Measurements from ENCODE around the gene DRG2. TPM values are rescaled to one million over a fixed set of nuclear protein-coding genes. Genes with fewer than 3 reads are reported as not detected.

Gene DRG2
- total and polyA plus RNA-seq, 9 of the 15 experiments (the other 6 are each of a cell fraction or from before 2014, with no cell fraction given): 6.6 to 36.7 (median 26.1) TPM

GRCh38 chr17:18119166-18119745 is 31.5 kb downstream of the DRG2 start (continued):
- TF ChIP-seq HNRNPL (IDR thresholded peaks at IDR 0.05; ENCODE audit: low read depth, low read length): no peak
- TF ChIP-seq FOXA1 (IDR thresholded peaks at IDR 0.05; ENCODE audit: borderline replicate concordance): no peak

GRCh38 chr17:18119938-18120337 is 32.2 kb downstream of the DRG2 start:
- no peaks in the 10 kb centered on the region for H3K79me2 ChIP-seq (ENCODE audit: control insufficient read depth, insufficient read depth, low read length)
- H3K36me3 ChIP-seq (ENCODE audit: control insufficient read depth, insufficient read depth, low read length): no peaks in the 10 kb centered on the region
- H3K27ac ChIP-seq (ENCODE audit: extremely low read depth, low read depth, low read length): no peak overlapping the region
- H3K4me1 ChIP-seq (replicated peaks in 1 of 2; ENCODE audit: control insufficient read depth in 2 of 2, insufficient read depth in 2 of 2, low read length in 2 of 2): peaks cover 0 to 11% of the 10 kb centered on the region in 2 experiments; a peak in 2 of 5 replicates
- H2AFZ ChIP-seq (ENCODE audit: low read depth, low read length): no peak overlapping the region
- in situ Hi-C loops (cut with MboI) (no loop called here), intact Hi-C loops (cut with micrococcal nuclease) (no loop called here)
- no peaks in the 10 kb centered on the region for H4K20me1 ChIP-seq (replicated peaks; ENCODE audit: control insufficient read depth, insufficient read depth, low read length)
- POLR2A ChIA-PET: interaction anchor here (0.6 kb wide), 1 partner anchor 18 kb away, joined by 3 read pairs; no protein-coding TSS in a partner anchor
- no peaks in the 10 kb centered on the region for H3K9me1 ChIP-seq (ENCODE audit: control insufficient read depth, insufficient read depth, low read length)
- H3K4me2 ChIP-seq (ENCODE audit: insufficient read depth, low read length): no peak overlapping the region
- FAIRE-seq: no peak
- H3K27me3 ChIP-seq (ENCODE audit: control insufficient read depth in 2 of 2, insufficient read depth in 2 of 2, low read length in 2 of 2): no peaks in the 10 kb centered on the region
- no peak overlapping the region for H3K9ac ChIP-seq (ENCODE audit: insufficient read depth in 1 of 2, low read depth in 2 of 2, low read length in 2 of 2)
- no peak for ATAC-seq
- no TSS peak for BruUV-seq (replicated peaks)
- H3K9me3 ChIP-seq (replicated peaks; ENCODE audit: control insufficient read depth, insufficient read depth, low read depth, low read length): no peaks in the 10 kb centered on the region
- no peak overlapping the region for H3K4me3 ChIP-seq
- no peak for DNase-seq (ENCODE audit: extremely low read depth in 1 of 4, low spot score in 3 of 4)
- no peak for TF ChIP-seq PATZ1 (CRISPR knock-in tag; IDR thresholded peaks at IDR 0.05; ENCODE audit: borderline replicate concordance)
- no peak for TF ChIP-seq LCOR (CRISPR knock-in tag; IDR thresholded peaks at IDR 0.05)
- no peak for TF ChIP-seq ZNF24 (IDR thresholded peaks at IDR 0.05)
- TF ChIP-seq ZC3H4 (CRISPR knock-in tag; IDR thresholded peaks at IDR 0.05; ENCODE audit: borderline replicate concordance): no peak
- CTCF ChIA-PET (ENCODE audit: low intra/inter-chr PET ratio): no interaction called here
- 80% methylated on average over 5 of the region's 30 CpGs for WGBS (ENCODE audit: insufficient coverage, low coverage, missing lambda C conversion rate)
